Measurements from ENCODE around the gene HOXC11. TPM values are rescaled to one million over a fixed set of nuclear protein-coding genes. Genes with fewer than 3 reads are reported as not detected.

The HOXC11 gene
- total and polyA plus RNA-seq, 2 experiments from 2014 or later: not detected

DNA sequence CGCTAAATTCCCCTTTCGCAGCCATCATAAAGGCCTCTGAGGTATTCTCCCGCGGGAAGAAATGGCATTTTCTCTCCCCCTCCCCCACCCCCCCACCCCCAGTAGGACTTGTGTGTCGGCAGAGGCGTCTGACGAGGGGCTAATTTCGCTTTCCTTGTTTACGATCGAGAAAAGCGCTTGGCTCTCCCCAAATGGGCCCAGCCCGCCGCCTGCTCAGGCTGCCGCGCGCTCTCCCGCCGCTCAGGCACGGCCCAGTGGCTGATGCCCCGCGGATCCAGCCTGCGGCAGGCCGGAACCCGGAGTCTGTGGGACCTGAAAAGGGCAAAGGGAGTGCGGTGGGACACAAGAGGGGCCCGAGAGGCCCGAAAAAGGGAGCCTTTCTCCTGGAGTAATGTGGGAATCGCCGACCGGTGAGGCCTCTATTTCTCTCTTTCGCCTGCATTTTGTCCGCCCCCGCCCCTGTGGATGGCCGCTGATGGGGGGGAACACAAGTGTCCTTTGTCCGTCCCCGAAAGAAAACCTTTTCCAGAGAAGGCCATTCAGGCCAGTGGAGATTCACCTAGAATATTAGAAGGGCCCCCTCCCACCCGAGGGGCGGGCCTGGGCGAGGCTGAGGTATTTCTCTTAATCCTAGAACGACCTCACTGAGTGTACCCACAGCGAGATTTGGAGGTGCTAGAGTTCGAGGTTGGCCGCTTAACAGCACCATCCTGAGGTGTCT, 46.3 kb downstream of the HOXC11 start:
- Mint-ChIP-seq H3K9me3 (peaks cover 3% of the 10 kb centered on the region; the same call in 2 of the 3 replicates), H3K4me1 (peaks cover 33% of the 10 kb centered on the region), H3K4me3 (peak overlapping the region; percentile 50; the same call in 2 of the 3 replicates), H3K27me3 (ENCODE audit: insufficient read depth, low read depth, poor library complexity) (peaks cover 98% of the 10 kb centered on the region), H3K27ac (no peak overlapping the region), H3K36me3 (ENCODE audit: low read depth) (no peaks in the 10 kb centered on the region; the same call in 2 of the 3 replicates)
- Histone ChIP-seq H3K79me2 (replicated peaks; ENCODE audit: insufficient read depth) (no peaks in the 10 kb centered on the region), H3K27me3 (ENCODE audit: insufficient read depth) (peaks cover 100% of the 10 kb centered on the region), H4K20me1 (replicated peaks; ENCODE audit: insufficient read depth) (peaks cover 43% of the 10 kb centered on the region), H3K4me1 (ENCODE audit: insufficient read depth) (peaks cover 42% of the 10 kb centered on the region), H3K4me2 (peak overlapping the region; percentile 89), H3K4me3 (peak overlapping the region; percentile 63), H2AFZ (no peak overlapping the region), H3F3A (replicated peaks; ENCODE audit: low read depth) (peaks cover 37% of the 10 kb centered on the region; the same call in 1 of the 2 replicates), H3K27ac (ENCODE audit: low read depth) (no peak overlapping the region), H3K9me2 (ENCODE audit: insufficient read depth) (no peaks in the 10 kb centered on the region), H3K36me3 (ENCODE audit: insufficient read depth) (no peaks in the 10 kb centered on the region; the same call in 1 of the 2 replicates)
- no peak for TF ChIP-seq ZNF114 (CRISPR knock-in tag; IDR thresholded peaks at IDR 0.05)
- TF ChIP-seq EZH2 (IDR thresholded peaks at IDR 0.05; ENCODE audit: low read depth, unreplicated experiment): peak; percentile 97
- no peak for TF ChIP-seq ZNF331 (CRISPR knock-in tag; IDR thresholded peaks at IDR 0.05; ENCODE audit: low read depth)
- no peak for TF ChIP-seq NANOG (IDR thresholded peaks at IDR 0.05; ENCODE audit: borderline replicate concordance)
- no peak for TF ChIP-seq JUNB (IDR thresholded peaks at IDR 0.05; ENCODE audit: unreplicated experiment)
- no peak for TF ChIP-seq CREB1 (CRISPR knock-in tag; IDR thresholded peaks at IDR 0.05; ENCODE audit: low read depth)
- peak; percentile 78 for DNase-seq (ENCODE audit: low spot score)
- peak; percentile 15 for ATAC-seq

DNA sequence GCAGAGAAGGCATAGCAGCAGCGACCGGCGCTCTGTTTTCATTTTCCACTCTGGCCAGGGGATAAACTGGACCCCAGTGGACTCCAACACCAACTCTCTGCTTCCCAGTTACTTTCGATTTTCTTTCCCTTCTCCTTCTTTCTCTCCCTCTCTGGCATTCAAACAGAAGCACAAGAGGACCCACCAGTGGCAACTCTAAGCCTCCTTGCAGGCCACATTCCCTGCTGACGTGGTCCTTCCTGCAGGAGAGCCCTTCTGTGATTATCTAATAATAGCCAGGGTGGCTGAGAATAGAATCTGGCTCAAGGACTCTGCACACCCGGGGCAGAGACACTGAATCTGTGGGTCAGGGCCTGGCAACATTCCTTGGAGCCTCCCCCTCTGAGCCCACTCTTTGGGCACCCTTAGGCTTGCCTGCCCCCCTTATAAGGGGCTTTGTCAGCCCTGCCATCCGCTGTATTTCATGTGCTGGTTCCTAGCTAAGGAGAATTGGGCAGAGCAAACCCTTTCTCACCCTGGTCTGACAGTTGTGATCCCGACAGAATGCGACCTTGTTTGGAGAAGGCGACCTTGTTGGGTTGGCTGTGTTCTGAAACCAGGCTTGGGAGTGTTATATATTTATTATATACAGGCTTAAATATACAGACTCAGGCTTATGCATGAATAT, 47.1 kb downstream of the HOXC11 start:
- Histone ChIP-seq H2AFZ (no peak overlapping the region), H3K9me2 (ENCODE audit: insufficient read depth) (no peaks in the 10 kb centered on the region), H3K27ac (ENCODE audit: low read depth) (no peak overlapping the region), H3K4me3 (peak overlapping the region; percentile 46; the same call in 1 of the 2 replicates), H3K4me1 (ENCODE audit: insufficient read depth) (peaks cover 42% of the 10 kb centered on the region), H3K27me3 (ENCODE audit: insufficient read depth) (peaks cover 100% of the 10 kb centered on the region), H3K36me3 (ENCODE audit: insufficient read depth) (no peaks in the 10 kb centered on the region; the same call in 1 of the 2 replicates), H3K79me2 (replicated peaks; ENCODE audit: insufficient read depth) (no peaks in the 10 kb centered on the region), H4K20me1 (replicated peaks; ENCODE audit: insufficient read depth) (peaks cover 43% of the 10 kb centered on the region), H3K4me2 (peak overlapping the region; percentile 89), H3F3A (replicated peaks; ENCODE audit: low read depth) (peaks cover 33% of the 10 kb centered on the region; the same call in 1 of the 2 replicates)
- H3K9me3 Mint-ChIP-seq: peaks cover 3% of the 10 kb centered on the region; the same call in 2 of the 3 replicates
- H3K4me3 Mint-ChIP-seq: no peak overlapping the region; the same call in 2 of the 3 replicates
- peaks cover 98% of the 10 kb centered on the region for H3K27me3 Mint-ChIP-seq (ENCODE audit: insufficient read depth, low read depth, poor library complexity)
- H3K36me3 Mint-ChIP-seq (ENCODE audit: low read depth): no peaks in the 10 kb centered on the region; the same call in 2 of the 3 replicates
- H3K4me1 Mint-ChIP-seq: peaks cover 28% of the 10 kb centered on the region
- H3K27ac Mint-ChIP-seq: no peak overlapping the region
- DNase-seq (ENCODE audit: low spot score): no peak
- ATAC-seq: no peak
- TF ChIP-seq CREB1 (CRISPR knock-in tag; IDR thresholded peaks at IDR 0.05; ENCODE audit: low read depth) (no peak), STAT1 (IDR thresholded peaks at IDR 0.05; ENCODE audit: unreplicated experiment) (no peak), ZNF114 (CRISPR knock-in tag; IDR thresholded peaks at IDR 0.05) (no peak), JUNB (IDR thresholded peaks at IDR 0.05; ENCODE audit: unreplicated experiment) (no peak), EZH2 (IDR thresholded peaks at IDR 0.05; ENCODE audit: low read depth, unreplicated experiment) (peak; percentile 73)
- TF ChIP-seq, protein P1, sequence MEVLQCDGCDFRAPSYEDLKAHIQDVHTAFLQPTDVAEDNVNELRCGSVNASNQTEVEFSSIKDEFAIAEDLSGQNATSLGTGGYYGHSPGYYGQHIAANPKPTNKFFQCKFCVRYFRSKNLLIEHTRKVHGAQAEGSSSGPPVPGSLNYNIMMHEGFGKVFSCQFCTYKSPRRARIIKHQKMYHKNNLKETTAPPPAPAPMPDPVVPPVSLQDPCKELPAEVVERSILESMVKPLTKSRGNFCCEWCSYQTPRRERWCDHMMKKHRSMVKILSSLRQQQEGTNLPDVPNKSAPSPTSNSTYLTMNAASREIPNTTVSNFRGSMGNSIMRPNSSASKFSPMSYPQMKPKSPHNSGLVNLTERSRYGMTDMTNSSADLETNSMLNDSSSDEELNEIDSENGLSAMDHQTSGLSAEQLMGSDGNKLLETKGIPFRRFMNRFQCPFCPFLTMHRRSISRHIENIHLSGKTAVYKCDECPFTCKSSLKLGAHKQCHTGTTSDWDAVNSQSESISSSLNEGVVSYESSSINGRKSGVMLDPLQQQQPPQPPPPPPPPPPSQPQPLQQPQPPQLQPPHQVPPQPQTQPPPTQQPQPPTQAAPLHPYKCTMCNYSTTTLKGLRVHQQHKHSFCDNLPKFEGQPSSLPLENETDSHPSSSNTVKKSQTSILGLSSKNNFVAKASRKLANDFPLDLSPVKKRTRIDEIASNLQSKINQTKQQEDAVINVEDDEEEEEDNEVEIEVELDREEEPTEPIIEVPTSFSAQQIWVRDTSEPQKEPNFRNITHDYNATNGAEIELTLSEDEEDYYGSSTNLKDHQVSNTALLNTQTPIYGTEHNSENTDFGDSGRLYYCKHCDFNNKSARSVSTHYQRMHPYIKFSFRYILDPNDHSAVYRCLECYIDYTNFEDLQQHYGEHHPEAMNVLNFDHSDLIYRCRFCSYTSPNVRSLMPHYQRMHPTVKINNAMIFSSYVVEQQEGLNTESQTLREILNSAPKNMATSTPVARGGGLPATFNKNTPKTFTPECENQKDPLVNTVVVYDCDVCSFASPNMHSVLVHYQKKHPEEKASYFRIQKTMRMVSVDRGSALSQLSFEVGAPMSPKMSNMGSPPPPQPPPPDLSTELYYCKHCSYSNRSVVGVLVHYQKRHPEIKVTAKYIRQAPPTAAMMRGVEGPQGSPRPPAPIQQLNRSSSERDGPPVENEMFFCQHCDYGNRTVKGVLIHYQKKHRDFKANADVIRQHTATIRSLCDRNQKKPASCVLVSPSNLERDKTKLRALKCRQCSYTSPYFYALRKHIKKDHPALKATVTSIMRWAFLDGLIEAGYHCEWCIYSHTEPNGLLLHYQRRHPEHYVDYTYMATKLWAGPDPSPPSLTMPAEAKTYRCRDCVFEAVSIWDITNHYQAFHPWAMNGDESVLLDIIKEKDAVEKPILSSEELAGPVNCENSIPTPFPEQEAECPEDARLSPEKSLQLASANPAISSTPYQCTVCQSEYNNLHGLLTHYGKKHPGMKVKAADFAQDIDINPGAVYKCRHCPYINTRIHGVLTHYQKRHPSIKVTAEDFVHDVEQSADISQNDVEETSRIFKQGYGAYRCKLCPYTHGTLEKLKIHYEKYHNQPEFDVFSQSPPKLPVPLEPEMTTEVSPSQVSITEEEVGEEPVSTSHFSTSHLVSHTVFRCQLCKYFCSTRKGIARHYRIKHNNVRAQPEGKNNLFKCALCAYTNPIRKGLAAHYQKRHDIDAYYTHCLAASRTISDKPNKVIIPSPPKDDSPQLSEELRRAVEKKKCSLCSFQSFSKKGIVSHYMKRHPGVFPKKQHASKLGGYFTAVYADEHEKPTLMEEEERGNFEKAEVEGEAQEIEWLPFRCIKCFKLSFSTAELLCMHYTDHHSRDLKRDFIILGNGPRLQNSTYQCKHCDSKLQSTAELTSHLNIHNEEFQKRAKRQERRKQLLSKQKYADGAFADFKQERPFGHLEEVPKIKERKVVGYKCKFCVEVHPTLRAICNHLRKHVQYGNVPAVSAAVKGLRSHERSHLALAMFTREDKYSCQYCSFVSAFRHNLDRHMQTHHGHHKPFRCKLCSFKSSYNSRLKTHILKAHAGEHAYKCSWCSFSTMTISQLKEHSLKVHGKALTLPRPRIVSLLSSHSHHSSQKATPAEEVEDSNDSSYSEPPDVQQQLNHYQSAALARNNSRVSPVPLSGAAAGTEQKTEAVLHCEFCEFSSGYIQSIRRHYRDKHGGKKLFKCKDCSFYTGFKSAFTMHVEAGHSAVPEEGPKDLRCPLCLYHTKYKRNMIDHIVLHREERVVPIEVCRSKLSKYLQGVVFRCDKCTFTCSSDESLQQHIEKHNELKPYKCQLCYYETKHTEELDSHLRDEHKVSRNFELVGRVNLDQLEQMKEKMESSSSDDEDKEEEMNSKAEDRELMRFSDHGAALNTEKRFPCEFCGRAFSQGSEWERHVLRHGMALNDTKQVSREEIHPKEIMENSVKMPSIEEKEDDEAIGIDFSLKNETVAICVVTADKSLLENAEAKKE (CRISPR knock-in tag; IDR thresholded peaks at IDR 0.05): no peak
- TF ChIP-seq, protein P2, sequence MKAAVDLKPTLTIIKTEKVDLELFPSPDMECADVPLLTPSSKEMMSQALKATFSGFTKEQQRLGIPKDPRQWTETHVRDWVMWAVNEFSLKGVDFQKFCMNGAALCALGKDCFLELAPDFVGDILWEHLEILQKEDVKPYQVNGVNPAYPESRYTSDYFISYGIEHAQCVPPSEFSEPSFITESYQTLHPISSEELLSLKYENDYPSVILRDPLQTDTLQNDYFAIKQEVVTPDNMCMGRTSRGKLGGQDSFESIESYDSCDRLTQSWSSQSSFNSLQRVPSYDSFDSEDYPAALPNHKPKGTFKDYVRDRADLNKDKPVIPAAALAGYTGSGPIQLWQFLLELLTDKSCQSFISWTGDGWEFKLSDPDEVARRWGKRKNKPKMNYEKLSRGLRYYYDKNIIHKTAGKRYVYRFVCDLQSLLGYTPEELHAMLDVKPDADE (IDR thresholded peaks at IDR 0.05): no peak

All from GM23338 (cell line).